ENCODE data around the gene EFHB. TPM values are rescaled to one million over a fixed set of nuclear protein-coding genes. Genes with fewer than 3 reads are reported as not detected.
"Not testable (repeated sequence)": the region's sequence is repeated elsewhere in the genome, so short reads cannot be mapped to it uniquely, and the experiment has no call there.

EFHB gene
- total RNA-seq, 2 experiments from 2014 or later = 0.69 to 0.77 TPM

DNA sequence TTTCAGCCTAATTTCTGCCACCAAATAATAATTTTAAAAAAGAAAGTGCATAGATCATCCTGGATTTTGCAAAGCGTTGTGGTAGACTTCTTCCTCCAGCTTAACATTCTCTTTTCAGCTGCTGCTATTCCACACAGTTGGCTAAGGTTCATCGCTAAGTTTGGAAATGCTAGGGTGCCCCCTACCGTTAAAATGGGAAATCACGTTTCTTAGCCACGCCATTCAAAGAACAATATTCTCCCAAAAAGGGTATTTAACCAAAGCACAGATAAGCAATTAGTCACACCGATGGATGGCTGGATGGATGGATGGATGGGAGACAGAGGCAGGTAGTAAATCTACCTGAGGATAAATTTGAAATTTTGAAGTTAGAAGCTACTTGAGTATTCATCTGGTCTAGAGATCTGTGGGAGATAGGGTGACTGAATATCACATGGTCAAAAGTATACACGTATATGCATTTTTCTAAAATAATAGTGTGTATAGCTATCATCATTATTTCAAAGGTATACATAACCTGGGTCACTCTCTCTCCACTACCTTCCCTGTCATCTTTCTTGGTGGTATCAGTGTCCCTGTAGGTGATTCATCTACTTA is 67.2 kb downstream of the EFHB start:
- peak; percentile 61 for ATAC-seq
- peaks cover 4% of the 10 kb centered on the region for H3K27me3 Mint-ChIP-seq
- peak; percentile 58 for DNase-seq
- no peaks in the 10 kb centered on the region for H3K9me3 Mint-ChIP-seq
- TF ChIP-seq, protein P1, sequence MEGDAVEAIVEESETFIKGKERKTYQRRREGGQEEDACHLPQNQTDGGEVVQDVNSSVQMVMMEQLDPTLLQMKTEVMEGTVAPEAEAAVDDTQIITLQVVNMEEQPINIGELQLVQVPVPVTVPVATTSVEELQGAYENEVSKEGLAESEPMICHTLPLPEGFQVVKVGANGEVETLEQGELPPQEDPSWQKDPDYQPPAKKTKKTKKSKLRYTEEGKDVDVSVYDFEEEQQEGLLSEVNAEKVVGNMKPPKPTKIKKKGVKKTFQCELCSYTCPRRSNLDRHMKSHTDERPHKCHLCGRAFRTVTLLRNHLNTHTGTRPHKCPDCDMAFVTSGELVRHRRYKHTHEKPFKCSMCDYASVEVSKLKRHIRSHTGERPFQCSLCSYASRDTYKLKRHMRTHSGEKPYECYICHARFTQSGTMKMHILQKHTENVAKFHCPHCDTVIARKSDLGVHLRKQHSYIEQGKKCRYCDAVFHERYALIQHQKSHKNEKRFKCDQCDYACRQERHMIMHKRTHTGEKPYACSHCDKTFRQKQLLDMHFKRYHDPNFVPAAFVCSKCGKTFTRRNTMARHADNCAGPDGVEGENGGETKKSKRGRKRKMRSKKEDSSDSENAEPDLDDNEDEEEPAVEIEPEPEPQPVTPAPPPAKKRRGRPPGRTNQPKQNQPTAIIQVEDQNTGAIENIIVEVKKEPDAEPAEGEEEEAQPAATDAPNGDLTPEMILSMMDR (IDR thresholded peaks at IDR 0.05) = peak; percentile 79
- ChIA-PET CTCF (interaction anchor here (0.6 to 3.6 kb wide), 17 partner anchors 10 to 1092 kb away, joined by 3 to 48 read pairs (median 4); no protein-coding TSS in a partner anchor), POLR2A (no interaction called here)
- H3K4me1 Mint-ChIP-seq (ENCODE audit: low read depth) = no peaks in the 10 kb centered on the region
- no peak overlapping the region for H3K4me3 Mint-ChIP-seq
- H3K27ac Mint-ChIP-seq = no peak overlapping the region
- intact Hi-C loops (cut with micrococcal nuclease) = loop anchor here (5.0 to 10.0 kb wide), 2 partner anchors 520 to 802 kb away; no protein-coding TSS in a partner anchor
- H3K36me3 Mint-ChIP-seq (ENCODE audit: low read depth) = no peaks in the 10 kb centered on the region

DNA sequence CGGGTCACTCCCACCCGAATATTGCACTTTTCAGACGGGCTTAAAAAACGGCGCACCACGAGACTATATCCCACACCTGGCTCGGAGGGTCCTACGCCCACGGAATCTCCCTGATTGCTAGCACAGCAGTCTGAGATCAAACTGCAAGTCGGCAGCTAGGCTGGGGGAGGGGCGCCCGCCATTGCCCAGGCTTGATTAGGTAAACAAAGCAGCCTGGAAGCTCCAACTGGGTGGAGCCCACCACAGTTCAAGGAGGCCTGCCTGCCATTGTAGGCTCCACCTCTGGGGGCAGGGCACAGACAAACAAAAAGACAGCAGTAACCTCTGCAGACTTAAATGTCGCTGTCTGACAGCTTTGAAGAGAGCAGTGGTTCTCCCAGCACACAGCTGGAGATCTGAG is 78.7 kb downstream of the EFHB start:
- H3K36me3 Mint-ChIP-seq (ENCODE audit: low read depth); POLR2A ChIA-PET; H3K27ac Mint-ChIP-seq; ATAC-seq; intact Hi-C loops (cut with micrococcal nuclease); CTCF ChIA-PET; DNase-seq; H3K9me3 Mint-ChIP-seq; H3K27me3 Mint-ChIP-seq; H3K4me1 Mint-ChIP-seq (ENCODE audit: low read depth); H3K4me3 Mint-ChIP-seq: not testable (repeated sequence)

DNA sequence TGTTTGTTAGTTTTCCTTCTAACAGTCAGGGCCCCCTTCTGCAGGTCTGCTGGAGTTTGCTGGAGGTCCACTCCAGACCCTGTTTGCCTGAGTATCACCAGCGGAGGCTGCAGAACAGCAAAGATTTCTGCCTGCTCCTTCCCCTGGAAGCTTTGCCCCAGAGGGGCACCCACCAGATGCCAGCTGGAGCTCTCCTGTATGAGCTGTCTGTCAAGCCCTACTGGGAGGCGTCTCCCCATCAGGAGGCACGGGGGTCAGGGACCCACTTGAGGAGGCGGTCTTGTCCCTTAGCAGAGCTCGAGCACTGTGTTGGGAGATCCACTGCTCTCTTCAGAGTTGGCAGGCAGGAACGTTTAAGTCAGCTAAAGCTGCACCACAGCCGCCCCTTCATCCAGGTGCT is 87.4 kb downstream of the EFHB start:
- POLR2A ChIA-PET; H3K4me3 Mint-ChIP-seq; H3K9me3 Mint-ChIP-seq; H3K36me3 Mint-ChIP-seq (ENCODE audit: low read depth); H3K4me1 Mint-ChIP-seq (ENCODE audit: low read depth); DNase-seq; CTCF ChIA-PET; ATAC-seq; intact Hi-C loops (cut with micrococcal nuclease); H3K27ac Mint-ChIP-seq: not testable (repeated sequence)
- H3K27me3 Mint-ChIP-seq = peaks cover 15% of the 10 kb centered on the region

Other genes with a start within 250 kb of the EFHB start
- 10 to 100 TPM; 54.3 to 55.8 TPM for gene RAB5A, start 12.9 kb upstream of the EFHB start, total RNA-seq
- gene PP2D1, start 78.0 kb upstream of the EFHB start, total RNA-seq = not detected
- 10 to 100 TPM; 18.6 to 28.8 TPM for gene KAT2B, start 106.2 kb upstream of the EFHB start, total RNA-seq

Measured in activated CD8-positive, alpha-beta T cell treated with anti-CD3 and anti-CD28 coated beads for 36 hours (primary cell).